HEK293T (cell line): ENCODE measurements around the gene CCNYL1.

Experiments
- BHLHE40 ChIP-seq: fragments of 450-650 bp; IDR thresholded peaks from 2 replicates; pipeline ENCODE4 v1.6.1; 2016; ENCODE audit warnings: mild to moderate bottlenecking, moderate library complexity, borderline replicate concordance
- CTBP1 ChIP-seq: fragments of 450-650 bp; IDR thresholded peaks from 2 replicates; pipeline ENCODE4 v1.6.1; 2016; ENCODE audit warnings: borderline replicate concordance
- ELF4 ChIP-seq: fragments of 450-650 bp; IDR thresholded peaks from 2 replicates; pipeline ENCODE4 v1.6.1; 2017; ENCODE audit warnings: antibody characterized with exemption
- FOXA1 ChIP-seq: fragments of 450-650 bp; IDR thresholded peaks from 2 replicates; pipeline ENCODE4 v1.6.1; 2016; ENCODE audit warnings: mild to moderate bottlenecking
- FOXK2 ChIP-seq: fragments of 450-650 bp; IDR thresholded peaks from 2 replicates; pipeline ENCODE4 v1.6.1; 2016; ENCODE audit warnings: mild to moderate bottlenecking
- FOXM1 ChIP-seq: fragments of 450-650 bp; IDR thresholded peaks from 2 replicates; pipeline ENCODE4 v1.6.1; 2017; ENCODE audit warnings: mild to moderate bottlenecking, borderline replicate concordance
- L3MBTL2 ChIP-seq: fragments of 450-650 bp; conservative IDR thresholded peaks from 2 replicates; pipeline ENCODE4 v1.6.1; 2016; ENCODE audit warnings: mild to moderate bottlenecking
- LEF1 ChIP-seq: fragments of 450-650 bp; IDR thresholded peaks from 2 replicates; pipeline ENCODE4 v1.6.1; 2017; ENCODE audit warnings: mild to moderate bottlenecking, borderline replicate concordance
- PKNOX1 ChIP-seq: fragments of 450-650 bp; IDR thresholded peaks from 2 replicates; pipeline ENCODE4 v1.6.1; 2016
- SP1 ChIP-seq: fragments of 450-650 bp; IDR thresholded peaks from 2 replicates; pipeline ENCODE4 v1.6.1; 2017
- SUZ12 ChIP-seq: fragments of 450-650 bp; IDR thresholded peaks from 2 replicates; pipeline ENCODE4 v1.6.1; 2016; ENCODE audit warnings: mild to moderate bottlenecking
- TARDBP ChIP-seq: fragments of 450-650 bp; IDR thresholded peaks from 2 replicates; pipeline ENCODE4 v1.6.1; 2016
- ZNF384 ChIP-seq: fragments of 450-650 bp; IDR thresholded peaks from 2 replicates; pipeline ENCODE4 v1.6.1; 2016

- TF ChIP-seq SP1 (no peak), TARDBP (no peak), PKNOX1 (no peak), ELF4 (no peak), BHLHE40 (no peak), LEF1 (no peak), FOXK2 (no peak), ZNF384 (no peak), FOXA1 (no peak), CTBP1 (no peak), SUZ12 (no peak), L3MBTL2 (no peak), FOXM1 (no peak)
These were observed 22.3 kb downstream of the CCNYL1 start for GRCh38 chr2:207733597-207734240.
